Stimulated activated effector memory CD8-positive, alpha-beta T cell treated with anti-CD3 and anti-CD28 coated beads, Interleukin-12 subunit alpha, Interleukin-12 subunit beta, amount 100 ng/mL, for 72 hours (primary cell): ENCODE results near the gene KRT78.
"Not testable (repeated sequence)": the region's sequence is repeated elsewhere in the genome, so short reads cannot be mapped to it uniquely, and the experiment has no call there.

Experiments used
- ATAC-seq: fragments of 150-1000 bp; cut with Tn5 transposase; 2 replicates; pipeline ENCODE4 v1.10.0; 2021
- DNase-seq, 2 donors: peaks; one replicate each; pipeline ENCODE4 v3.0.0; 2021 to 2022; ENCODE audit warnings: low spot score in 2 of 2
- H3K27ac Mint-ChIP-seq: one replicate; pipeline ENCODE4 v1.8.0; 2022; ENCODE audit warnings: mild to moderate bottlenecking, mixed read lengths
- H3K36me3 Mint-ChIP-seq: one replicate; pipeline ENCODE4 v1.8.0; 2022; ENCODE audit warnings: mild to moderate bottlenecking, mixed read lengths
- H3K4me1 Mint-ChIP-seq: one replicate; pipeline ENCODE4 v1.8.0; 2022; ENCODE audit warnings: mixed read lengths
- H3K4me3 Mint-ChIP-seq: one replicate; pipeline ENCODE4 v1.8.0; 2022; ENCODE audit warnings: mild to moderate bottlenecking, mixed read lengths
- H3K9me3 Mint-ChIP-seq: one replicate; pipeline ENCODE4 v1.8.0; 2022; ENCODE audit warnings: mixed read lengths

KRT78 gene

DNA sequence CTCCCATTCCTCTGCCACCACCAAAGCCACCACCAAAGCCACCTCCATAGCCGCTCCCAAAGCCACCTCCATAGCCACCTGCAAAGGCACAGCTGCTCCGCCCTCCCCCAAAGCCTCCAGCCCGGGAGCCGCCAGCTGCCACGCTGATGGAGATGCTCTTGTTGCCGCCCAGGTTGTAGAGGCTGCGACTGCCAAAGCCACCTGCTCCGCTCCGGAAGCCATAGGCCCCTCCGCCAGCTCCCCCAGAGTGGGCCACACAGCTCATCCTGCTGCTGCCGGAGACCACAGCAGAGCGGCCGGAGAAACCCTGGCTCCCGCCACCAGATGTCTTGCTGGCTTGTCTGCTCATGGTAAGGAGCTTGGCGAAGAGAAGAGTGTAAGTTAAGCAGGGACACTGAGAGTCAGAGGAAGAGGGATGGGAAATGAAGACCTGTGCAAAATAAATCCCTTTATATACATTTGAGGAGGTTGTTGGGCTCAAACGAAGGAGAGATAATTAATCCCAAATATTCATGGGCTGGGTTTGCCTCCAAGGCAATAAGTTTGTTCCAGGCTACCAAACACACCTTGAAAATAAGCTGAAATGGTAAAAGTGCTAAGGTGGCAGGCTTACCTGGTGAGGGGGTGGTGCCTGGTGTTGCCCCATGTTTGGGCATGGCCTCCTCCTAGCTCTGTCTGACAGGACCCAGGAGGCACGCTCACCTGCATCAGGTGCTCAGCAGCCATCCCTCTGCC lies 52.9 kb downstream of the KRT78 start, which contains the start of gene KRT3:
KRT3 (minus strand) TSS at position 424 of the 735 bp plus-strand sequence; CDS start at position 349, 75 bp downstream.
- ATAC-seq, result no peak

DNA sequence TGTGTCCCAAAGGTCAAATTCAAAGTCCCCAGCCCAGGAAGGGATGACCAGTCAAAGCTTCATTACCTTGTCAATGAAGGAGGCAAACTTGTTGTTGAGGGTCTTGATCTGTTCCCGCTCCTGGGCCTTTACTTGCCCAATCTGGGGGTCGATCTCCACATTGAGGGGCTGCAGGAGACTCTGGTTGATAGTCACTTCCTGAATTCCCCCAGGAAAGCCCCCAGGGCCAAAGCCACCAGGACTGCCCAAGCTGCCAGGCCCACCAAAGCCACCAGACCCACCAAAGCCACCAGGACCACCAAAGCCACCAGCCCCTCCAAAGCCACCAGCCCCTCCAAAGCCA lies 53.5 kb downstream of the KRT78 start:
- not testable (repeated sequence) for H3K27ac Mint-ChIP-seq, ATAC-seq, H3K4me3 Mint-ChIP-seq, DNase-seq, H3K36me3 Mint-ChIP-seq, H3K9me3 Mint-ChIP-seq
- H3K4me1 Mint-ChIP-seq, result peaks cover 11% of the 10 kb centered on the region

More for the DNA sequence above, 52.9 kb downstream of the KRT78 start, which contains the start of gene KRT3:
- no peak for DNase-seq
- H3K4me3 Mint-ChIP-seq, result no peak within 1 kb of the TSS
- peaks cover 5% of the 10 kb centered on the region for H3K4me1 Mint-ChIP-seq
- H3K36me3 Mint-ChIP-seq, result no peaks in the 10 kb centered on the region
- no peak within 1 kb of the TSS for H3K27ac Mint-ChIP-seq
- H3K9me3 Mint-ChIP-seq, result no peaks in the 10 kb centered on the region

DNA sequence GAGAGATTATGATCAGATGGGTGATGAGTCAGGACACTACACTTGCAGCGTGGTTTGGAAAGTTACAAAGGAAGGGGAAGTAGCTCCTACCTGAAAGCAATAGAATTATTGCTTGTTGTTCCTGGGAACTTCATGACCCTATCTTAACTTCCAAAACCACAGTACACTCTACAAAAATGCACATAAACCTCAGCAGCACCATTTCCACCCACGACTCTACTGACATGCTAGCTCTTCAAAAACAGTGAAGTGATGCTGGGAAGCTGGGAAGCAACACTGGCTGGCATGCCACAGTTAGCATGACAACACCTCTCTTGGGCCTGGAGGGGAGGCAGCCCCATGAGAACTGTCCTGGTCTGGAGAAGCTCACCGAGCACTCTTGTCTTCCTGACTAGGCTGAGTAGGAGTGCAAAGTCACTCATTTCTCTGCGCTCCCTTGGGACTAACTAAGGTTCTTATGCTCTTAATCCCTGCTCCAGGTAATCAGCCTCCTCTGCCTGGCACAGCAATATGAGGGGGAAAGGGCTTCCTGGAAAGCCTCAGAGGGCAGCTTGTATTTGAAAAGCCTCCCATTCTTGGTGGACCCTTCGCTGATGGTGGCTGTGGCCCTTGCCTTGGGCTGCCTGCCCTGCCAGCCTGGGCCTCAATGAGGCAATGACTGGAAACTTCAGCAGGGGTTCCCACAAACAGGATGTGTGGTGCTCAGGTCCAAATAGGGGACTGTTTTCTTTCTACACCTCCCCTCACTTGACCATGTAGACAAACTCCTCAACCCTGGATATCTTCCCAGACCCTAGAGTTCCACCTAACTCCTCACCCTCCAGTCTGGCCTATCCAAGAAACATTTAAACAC lies 54.1 kb downstream of the KRT78 start:
- DNase-seq (no peak), ATAC-seq (no peak)
- Mint-ChIP-seq H3K9me3 (no peaks in the 10 kb centered on the region), H3K36me3 (no peaks in the 10 kb centered on the region), H3K4me3 (no peak overlapping the region), H3K27ac (no peak overlapping the region), H3K4me1 (peaks cover 17% of the 10 kb centered on the region)

DNA sequence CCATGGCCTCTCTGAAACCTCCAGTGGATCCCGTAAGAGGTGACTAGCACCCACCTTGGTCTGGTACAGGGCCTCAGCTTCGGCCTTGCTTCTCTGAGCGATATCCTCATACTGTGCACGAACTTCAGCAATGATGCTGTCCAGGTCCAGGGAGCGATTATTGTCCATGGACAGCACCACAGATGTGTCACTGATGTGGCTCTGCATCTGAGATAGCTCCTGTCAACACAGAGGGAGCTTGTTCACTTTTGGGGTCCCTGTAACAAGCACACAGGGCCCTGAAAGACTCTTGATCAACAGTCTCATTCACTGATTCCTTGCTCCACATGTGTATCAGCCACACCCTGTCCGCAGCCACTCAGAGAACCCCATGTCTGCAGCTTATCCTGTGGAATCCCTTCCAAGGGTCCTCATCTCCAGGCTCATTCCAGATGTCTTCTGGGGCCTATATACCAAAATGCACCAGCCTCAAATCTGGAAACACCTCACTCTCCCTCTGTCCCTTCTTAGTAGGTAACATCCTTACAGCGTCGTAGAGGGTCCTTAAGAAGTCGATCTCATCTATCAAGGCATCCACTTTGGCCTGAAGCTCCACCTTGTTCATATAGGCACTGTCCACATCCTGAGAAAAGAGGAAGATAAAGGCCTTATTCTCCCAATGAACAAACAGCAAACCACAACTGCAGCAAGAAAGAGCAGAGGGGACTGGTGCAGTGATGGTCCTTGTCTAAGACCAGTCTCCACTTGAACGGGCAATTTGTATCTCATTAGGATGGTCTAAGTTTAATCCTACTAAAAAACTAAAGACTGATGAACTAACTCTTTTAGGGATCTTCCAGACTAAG lies 56.4 kb downstream of the KRT78 start:
- DNase-seq (no peak), ATAC-seq (no peak)
- no peaks in the 10 kb centered on the region for H3K36me3 Mint-ChIP-seq
- no peak overlapping the region for H3K4me3 Mint-ChIP-seq
- peaks cover 25% of the 10 kb centered on the region for H3K4me1 Mint-ChIP-seq
- H3K27ac Mint-ChIP-seq, result no peak overlapping the region
- H3K9me3 Mint-ChIP-seq, result no peaks in the 10 kb centered on the region

DNA sequence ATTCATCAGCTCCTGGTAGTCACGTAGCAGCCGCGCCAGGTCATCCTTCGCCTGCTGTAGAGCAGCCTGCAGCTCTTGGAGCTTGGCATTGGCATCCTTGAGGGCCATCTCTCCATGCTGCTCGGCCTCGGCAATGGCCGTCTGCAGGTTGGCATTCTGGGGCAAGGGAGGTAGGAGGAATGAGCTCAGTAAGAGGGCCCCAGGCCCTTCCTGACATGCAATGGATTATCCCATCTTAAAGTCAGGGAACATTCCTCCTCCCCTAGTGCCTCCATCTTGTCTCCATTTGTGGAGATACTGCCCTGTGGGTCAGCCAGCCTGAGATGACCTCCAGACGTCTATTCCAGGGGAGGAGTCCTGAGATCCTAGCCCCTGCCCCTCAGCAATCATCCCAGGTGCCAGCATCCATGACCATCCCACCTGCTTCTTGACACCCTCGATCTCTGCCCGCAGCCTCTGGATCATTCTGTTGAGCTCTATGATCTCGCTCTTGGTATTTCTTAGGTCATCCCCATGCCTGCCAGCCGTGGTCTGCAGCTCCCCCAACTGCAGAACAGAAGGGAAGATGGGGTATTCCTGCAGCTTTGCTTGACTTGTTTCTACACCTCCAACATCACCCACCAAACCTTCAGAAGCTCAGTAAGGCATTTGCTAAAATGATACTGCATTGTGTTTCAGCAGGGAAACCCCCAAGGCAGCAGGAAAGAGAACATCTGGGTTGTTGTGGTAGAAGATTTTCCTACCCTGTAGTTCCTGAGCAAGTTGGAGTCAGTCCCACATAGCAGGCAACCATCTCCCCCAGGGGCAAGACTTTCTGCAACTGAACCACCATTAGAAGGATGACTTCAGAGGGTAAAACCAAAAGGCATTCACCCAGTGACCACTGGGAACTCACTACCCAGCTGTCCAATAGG lies 57.3 kb downstream of the KRT78 start:
- H3K4me1 Mint-ChIP-seq, result peaks cover 25% of the 10 kb centered on the region
- H3K27ac Mint-ChIP-seq, result no peak overlapping the region
- H3K9me3 Mint-ChIP-seq, result no peaks in the 10 kb centered on the region
- H3K36me3 Mint-ChIP-seq, result no peaks in the 10 kb centered on the region
- no peak overlapping the region for H3K4me3 Mint-ChIP-seq
- DNase-seq, result no peak
- ATAC-seq, result no peak

DNA sequence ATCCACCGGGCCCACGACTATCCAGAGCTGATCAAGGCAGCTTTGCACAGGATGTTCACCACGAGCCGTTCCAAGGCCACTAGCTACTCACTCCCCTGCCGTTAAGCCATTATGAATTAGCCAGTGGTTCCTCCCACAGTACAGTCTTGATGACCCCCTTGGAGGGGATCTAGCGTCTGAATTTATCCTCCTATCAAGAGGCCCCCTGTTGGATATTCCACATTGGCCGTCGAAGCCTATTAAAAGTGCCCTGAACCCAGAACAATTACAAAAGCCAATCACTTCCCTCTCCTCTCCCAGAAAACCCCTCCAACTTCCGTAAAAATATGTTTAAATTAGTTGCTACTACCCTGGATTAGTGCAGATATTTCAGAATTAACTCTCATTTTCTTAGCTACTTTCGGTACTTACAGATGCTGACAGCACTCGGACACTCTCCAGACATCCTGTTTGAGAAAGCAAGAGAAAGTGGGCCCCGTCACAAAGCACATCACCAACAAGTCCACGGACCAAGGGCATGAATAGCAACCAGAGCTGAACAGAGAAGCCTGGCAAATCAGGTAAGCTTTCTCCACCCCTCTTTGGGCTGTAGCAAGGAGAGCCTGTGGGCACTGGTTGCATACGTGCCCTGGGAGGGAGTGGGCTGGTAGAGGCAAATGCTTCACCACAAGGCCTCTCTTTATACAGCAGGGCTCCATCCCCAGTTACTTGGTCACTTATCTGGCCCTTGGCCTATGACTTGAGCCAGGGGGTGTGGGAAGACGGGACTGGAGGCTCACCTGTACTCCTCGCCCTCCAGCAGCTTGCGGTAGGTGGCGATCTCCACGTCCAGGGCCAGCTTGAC lies 58.1 kb downstream of the KRT78 start:
- H3K4me1 Mint-ChIP-seq, result peaks cover 25% of the 10 kb centered on the region
- ATAC-seq, result no peak
- no peak overlapping the region for H3K4me3 Mint-ChIP-seq
- no peaks in the 10 kb centered on the region for H3K36me3 Mint-ChIP-seq
- DNase-seq, result no peak
- H3K9me3 Mint-ChIP-seq, result peaks cover 2% of the 10 kb centered on the region
- no peak overlapping the region for H3K27ac Mint-ChIP-seq

DNA sequence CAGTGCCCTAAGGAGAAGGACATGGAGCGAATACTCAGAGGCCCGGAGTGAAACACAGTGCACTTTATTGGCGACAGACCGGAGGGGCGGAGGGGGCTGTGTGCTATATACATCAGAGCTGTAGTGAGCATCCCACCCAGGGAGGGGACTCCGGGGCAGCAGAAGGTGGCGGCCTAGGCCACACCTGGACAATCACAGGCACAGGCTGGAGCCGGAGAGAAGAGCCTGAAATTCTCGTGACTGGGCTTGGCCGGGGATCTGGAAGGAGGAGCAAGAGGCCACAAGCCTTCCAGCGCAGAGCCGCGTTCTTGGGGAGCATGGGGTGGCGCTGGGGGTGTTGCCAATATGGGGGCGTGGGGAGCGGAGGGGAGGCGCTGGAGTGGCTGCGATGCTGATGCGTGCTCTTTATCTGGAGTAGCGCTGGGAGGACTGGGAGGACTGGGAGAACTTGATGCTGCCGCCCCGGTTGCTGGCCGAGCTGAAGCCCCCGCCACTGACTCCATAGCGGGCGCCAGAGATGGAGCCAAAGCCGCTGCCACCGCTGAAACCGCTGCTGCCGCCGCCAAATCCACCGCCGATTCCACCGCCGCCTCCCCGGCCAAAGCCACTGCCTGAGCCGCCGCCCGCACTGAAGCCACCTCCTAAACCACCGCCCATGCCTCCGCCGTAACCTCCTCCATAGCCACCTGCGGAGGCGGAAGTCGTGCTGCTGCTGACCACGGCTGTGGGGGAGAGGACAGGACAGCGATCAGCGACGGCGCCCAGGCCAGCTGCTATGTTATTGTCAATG lies 59.0 kb downstream of the KRT78 start:
- Mint-ChIP-seq H3K9me3 (peaks cover 3% of the 10 kb centered on the region), H3K4me3 (no peak overlapping the region), H3K36me3 (no peaks in the 10 kb centered on the region), H3K27ac (no peak overlapping the region), H3K4me1 (peaks cover 25% of the 10 kb centered on the region)
- DNase-seq (no peak), ATAC-seq (no peak)

DNA sequence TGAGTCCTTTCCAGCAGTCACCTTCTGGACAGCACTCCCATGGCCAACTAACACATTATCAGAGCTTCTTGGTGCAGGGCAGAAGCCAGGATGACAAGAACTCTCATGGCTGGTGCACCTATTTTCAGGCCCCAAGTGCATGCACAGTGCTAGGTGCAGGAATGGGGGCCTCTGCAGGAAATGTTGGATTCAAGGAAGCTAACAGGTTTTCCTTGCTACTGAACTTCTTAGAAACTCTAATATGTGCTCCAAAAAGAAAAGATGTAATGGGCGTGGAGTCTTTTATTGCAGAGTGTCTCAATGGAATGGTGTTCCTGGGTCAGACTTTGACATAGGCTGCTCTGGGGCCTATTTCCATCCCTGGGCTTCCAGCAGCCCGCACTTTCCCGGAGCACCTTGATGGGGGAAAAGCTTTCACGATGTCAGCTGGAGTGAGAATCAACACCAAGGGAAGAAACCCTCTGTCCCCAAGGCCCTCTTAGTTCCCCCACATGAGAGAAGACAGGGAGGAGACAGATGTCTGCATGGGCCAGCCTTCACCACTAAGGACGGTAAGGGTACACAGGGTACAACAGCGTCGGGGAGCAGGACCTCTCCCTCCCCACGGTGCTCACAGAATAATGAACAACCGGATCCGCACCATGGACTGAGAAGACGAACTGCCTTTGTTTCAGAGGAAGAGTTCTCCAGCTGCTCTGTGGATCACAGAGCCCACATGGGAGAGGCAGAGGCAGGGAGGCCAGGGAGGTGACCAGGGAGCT lies 59.7 kb downstream of the KRT78 start:
- Mint-ChIP-seq H3K27ac (no peak overlapping the region), H3K9me3 (peaks cover 3% of the 10 kb centered on the region), H3K36me3 (no peaks in the 10 kb centered on the region), H3K4me3 (no peak overlapping the region), H3K4me1 (peaks cover 25% of the 10 kb centered on the region)
- no peak for ATAC-seq
- DNase-seq, result no peak

DNA sequence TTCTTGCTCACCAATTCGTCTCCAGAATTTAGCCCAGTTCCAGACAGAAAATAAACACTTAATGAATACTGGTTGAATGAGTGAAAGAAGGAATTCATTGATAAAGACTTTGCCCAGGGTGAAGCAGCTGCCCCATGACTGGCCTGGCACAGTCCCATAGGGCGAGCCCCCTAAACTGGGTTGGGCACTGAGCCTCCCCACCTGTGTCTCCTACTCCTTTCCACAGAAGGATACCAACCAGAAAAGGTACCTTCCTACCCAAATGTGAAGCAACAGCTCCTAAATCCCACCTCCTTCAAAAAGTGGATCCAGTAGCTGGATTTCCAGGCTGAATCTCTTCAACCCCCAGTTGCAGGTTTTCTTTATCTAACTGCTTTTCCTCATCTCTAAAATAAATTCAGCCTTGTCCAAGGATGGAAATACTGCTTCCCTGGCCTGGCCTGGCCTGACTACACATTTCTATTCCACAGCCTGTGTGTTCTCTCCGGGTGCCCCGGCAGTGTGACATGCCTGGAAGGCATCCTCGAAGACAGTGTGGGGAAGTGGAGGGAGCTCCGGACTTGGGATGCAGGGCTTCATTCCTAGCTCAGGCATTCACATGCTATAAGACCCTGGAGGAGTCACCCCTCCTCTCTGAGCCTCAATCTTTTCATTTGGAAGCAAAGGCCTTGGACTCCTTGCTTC lies 60.5 kb downstream of the KRT78 start:
- DNase-seq (no peak), ATAC-seq (no peak)
- H3K4me3 Mint-ChIP-seq, result no peak overlapping the region
- no peak overlapping the region for H3K27ac Mint-ChIP-seq
- H3K36me3 Mint-ChIP-seq, result no peaks in the 10 kb centered on the region
- peaks cover 3% of the 10 kb centered on the region for H3K9me3 Mint-ChIP-seq
- peaks cover 25% of the 10 kb centered on the region for H3K4me1 Mint-ChIP-seq
